Measurements from ENCODE around the gene GNAT2. TPM values are rescaled to one million over a fixed set of nuclear protein-coding genes. Genes with fewer than 3 reads are reported as not detected.
"Not testable (repeated sequence)": the region's sequence is repeated elsewhere in the genome, so short reads cannot be mapped to it uniquely, and the experiment has no call there.

The GNAT2 gene
- total RNA-seq, result not detected

DNA sequence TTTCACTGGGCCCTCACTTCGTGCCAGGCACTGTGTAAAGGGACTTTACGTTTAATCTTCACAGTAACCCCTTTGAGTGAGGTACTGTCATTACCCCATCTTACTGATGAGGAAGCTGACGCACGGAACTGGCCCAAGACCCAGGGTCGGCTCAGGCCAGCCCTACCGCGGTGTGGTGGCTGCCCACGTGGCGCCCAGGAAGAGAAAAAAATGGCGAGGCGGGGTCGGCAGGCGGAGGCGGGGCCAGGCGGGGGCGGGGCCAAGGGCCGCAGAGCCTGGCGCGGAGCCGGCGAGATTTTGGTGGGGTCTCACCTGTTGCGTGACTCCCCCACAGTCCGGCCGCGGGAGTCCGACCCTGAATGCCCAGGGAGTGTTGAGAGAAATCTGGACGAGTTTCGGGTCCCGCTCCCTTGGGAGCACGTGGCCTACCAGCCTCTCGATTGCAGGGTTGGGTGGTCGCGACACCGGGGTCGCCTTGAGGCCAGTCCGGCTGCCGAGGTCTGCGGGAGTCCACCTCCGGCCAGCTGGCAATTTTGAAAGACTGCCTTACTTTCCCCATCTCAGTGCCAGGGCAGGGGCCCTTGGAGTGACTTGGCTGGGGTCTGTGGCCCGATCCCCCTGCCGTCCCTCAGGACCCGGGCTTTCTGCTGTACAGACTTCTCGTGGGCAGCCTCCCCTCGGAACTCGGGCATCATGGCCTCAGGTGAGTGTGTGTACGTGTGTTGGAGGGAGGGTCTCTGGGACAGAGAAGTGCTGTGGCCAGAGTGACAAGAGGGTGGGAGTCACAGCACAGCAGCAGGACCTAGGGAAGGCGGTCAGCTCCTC is at the start of gene GNAT2, which contains the start of gene AMPD2:
TSS of gene GNAT2 (minus strand) at position 41 of the 825 bp plus-strand sequence. CDS start 6,746 bp downstream, outside the sequence.
TSS of gene AMPD2 (plus strand) at position 262 of the 825 bp plus-strand sequence. CDS start 1,339 bp downstream, outside the sequence.
- WGBS, 10 experiments, result 0 to 26% (median 4%) methylated on average over 1 to 22 of the region's 47 CpGs; no CpG with 5 or more reads in 3 of the 10 experiments
- in situ Hi-C loops (cut with MboI; ENCODE audit: low pct_unique_long_range_greater_than_20kb in 2 of 9, low sequenced_read_pairs in 9 of 9, unreplicated experiment in 9 of 9), result loop anchor here in 1 of 9 experiments (10.0 kb wide), 1 partner anchor 75 kb away; the partner anchor contains the start of gene GNAI3
- ATAC-seq (replicated peaks in 6 of 8), result peak; percentile 8 to 52 (median 45)
- Histone ChIP-seq H3K27ac (peak within 1 kb of the TSS; percentile 88 to 92), H3K4me3 (peak within 1 kb of the TSS; percentile 51 to 72 (median 66)), H3K4me1 (replicated peaks in 1 of 2) (peaks cover 62 to 66% of the 10 kb centered on the region in 2 donors)

DNA sequence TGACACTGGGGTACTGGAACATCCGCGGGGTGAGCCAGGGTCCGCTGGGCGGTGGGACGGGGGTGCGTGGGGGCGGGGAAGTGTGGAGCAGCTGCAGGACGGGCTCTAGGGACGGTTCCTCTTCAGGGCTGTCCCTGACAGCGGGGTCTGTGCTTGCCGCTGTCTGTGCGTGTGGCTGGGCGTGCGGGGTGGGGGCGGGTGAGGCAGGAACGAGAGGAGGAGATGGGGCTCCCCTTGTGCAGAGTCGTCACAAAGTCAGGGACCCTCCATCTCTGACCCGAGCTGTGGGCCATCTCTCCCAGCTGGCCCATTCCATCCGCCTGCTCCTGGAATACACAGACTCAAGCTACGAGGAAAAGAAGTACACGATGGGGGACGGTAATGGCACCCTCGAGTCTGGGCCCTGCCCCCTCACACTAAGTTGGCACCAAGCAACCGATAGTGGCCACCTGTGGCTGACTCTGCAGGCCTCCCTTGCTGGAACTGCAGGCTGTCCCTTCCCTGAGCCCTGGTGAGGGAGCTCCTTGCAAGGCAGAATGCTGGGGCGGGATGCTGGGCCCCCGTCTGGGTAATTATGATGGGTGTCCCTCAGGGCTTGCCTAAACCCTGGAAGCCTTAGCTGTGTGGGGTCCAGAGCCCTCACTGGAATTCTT is 48.8 kb upstream of the GNAT2 start:
- in situ Hi-C loops (cut with MboI; ENCODE audit: low pct_unique_long_range_greater_than_20kb in 2 of 9, low sequenced_read_pairs in 9 of 9, unreplicated experiment in 9 of 9), result loop anchor here in 1 of 9 experiments (25.0 kb wide), 1 partner anchor 94 kb away; the partner anchor contains the start of gene EPS8L3
- peak overlapping the region; percentile 29 to 45 (median 38) for H3K4me3 ChIP-seq
- peak in 6 of 8 experiments; percentile 7 to 69 (median 48) for ATAC-seq (replicated peaks in 6 of 8)
- H3K4me1 ChIP-seq (replicated peaks in 1 of 2), result peaks cover 6 to 9% of the 10 kb centered on the region in 2 donors
- 19 to 80% (median 20%) methylated on average over 1 to 7 of the region's 26 CpGs; no CpG with 5 or more reads in 7 of the 10 experiments for WGBS, 10 experiments
- H3K27ac ChIP-seq, result peak overlapping the region in 1 of 2 donors; percentile 15

GRCh38 chr1:109667452-109668122 is 48.2 kb upstream of the GNAT2 start, which contains the start of gene GSTM2:
TSS of gene GSTM2 (plus strand) at chr1:109668057. CDS start at chr1:109668116, 59 bp downstream.
- in situ Hi-C loops (cut with MboI; ENCODE audit: low pct_unique_long_range_greater_than_20kb in 2 of 9, low sequenced_read_pairs in 9 of 9, unreplicated experiment in 9 of 9), result loop anchor here in 1 of 9 experiments (25.0 kb wide), 1 partner anchor 95 kb away; the partner anchor contains the start of gene EPS8L3
- peaks cover 6 to 9% of the 10 kb centered on the region in 2 donors for H3K4me1 ChIP-seq (replicated peaks in 1 of 2)
- H3K4me3 ChIP-seq, result peak within 1 kb of the TSS; percentile 29 to 45 (median 38)
- WGBS, 10 experiments, result 12 to 100% (median 34%) methylated on average over 1 to 12 of the region's 22 CpGs; no CpG with 5 or more reads in 1 of the 10 experiments
- ATAC-seq (replicated peaks in 6 of 8), result peak; percentile 98 to 100 (median 99)
- H3K27ac ChIP-seq, result peak within 1 kb of the TSS in 1 of 2 donors; percentile 15

- 63 to 100% (median 95%) methylated on average over 1 of the region's 1 CpG; no CpG with 5 or more reads in 6 of the 10 experiments for WGBS, 10 experiments
- peaks cover 6 to 16% of the 10 kb centered on the region in 2 donors for H3K4me1 ChIP-seq (replicated peaks in 1 of 2)
- no peak overlapping the region for H3K27ac ChIP-seq
- H3K4me3 ChIP-seq, result no peak overlapping the region
- in situ Hi-C loops (cut with MboI; ENCODE audit: low pct_unique_long_range_greater_than_20kb in 2 of 9, low sequenced_read_pairs in 9 of 9, unreplicated experiment in 9 of 9), result loop anchor here in 1 of 9 experiments (25.0 kb wide), 1 partner anchor 98 kb away; the partner anchor contains the start of gene EPS8L3
- no peak for ATAC-seq (replicated peaks in 6 of 8)
These were observed 45.3 kb upstream of the GNAT2 start for GRCh38 chr1:109664671-109665070.

GRCh38 chr1:109661391-109661790 is 42.0 kb upstream of the GNAT2 start:
- Histone ChIP-seq H3K4me3 (no peak overlapping the region), H3K4me1 (replicated peaks in 1 of 2) (peaks cover 14 to 15% of the 10 kb centered on the region in 2 donors), H3K27ac (no peak overlapping the region)
- 67 to 74% (median 74%) methylated on average over 2 of the region's 2 CpGs; no CpG with 5 or more reads in 7 of the 10 experiments for WGBS, 10 experiments
- no peak for ATAC-seq (replicated peaks in 6 of 8)
- in situ Hi-C loops (cut with MboI; ENCODE audit: low pct_unique_long_range_greater_than_20kb in 2 of 9, low sequenced_read_pairs in 9 of 9, unreplicated experiment in 9 of 9), result loop anchor here in 1 of 9 experiments (25.0 kb wide), 1 partner anchor 101 kb away; the partner anchor contains the start of gene EPS8L3

GRCh38 chr1:109660691-109661026 is 41.2 kb upstream of the GNAT2 start:
- ATAC-seq (replicated peaks in 6 of 8); H3K4me3 ChIP-seq; H3K27ac ChIP-seq: not testable (repeated sequence)
- H3K4me1 ChIP-seq (replicated peaks in 1 of 2), result peaks cover 14 to 15% of the 10 kb centered on the region in 2 donors
- 60 to 86% (median 76%) methylated on average over 1 to 2 of the region's 4 CpGs; no CpG with 5 or more reads in 6 of the 10 experiments for WGBS, 10 experiments
- in situ Hi-C loops (cut with MboI; ENCODE audit: low pct_unique_long_range_greater_than_20kb in 2 of 9, low sequenced_read_pairs in 9 of 9, unreplicated experiment in 9 of 9), result loop anchor here in 1 of 9 experiments (25.0 kb wide), 1 partner anchor 102 kb away; the partner anchor contains the start of gene EPS8L3

- WGBS, 10 experiments, result 40 to 100% (median 65%) methylated on average over 1 to 5 of the region's 5 CpGs; no CpG with 5 or more reads in 4 of the 10 experiments
- Histone ChIP-seq H3K4me1 (replicated peaks in 1 of 2) (peaks cover 14 to 15% of the 10 kb centered on the region in 2 donors), H3K4me3 (no peak overlapping the region), H3K27ac (no peak overlapping the region)
- in situ Hi-C loops (cut with MboI; ENCODE audit: low pct_unique_long_range_greater_than_20kb in 2 of 9, low sequenced_read_pairs in 9 of 9, unreplicated experiment in 9 of 9), result loop anchor here in 2 of 9 experiments (10.0 to 25.0 kb wide), 2 partner anchors 102 to 325 kb away; partner anchors contain the start of genes AHCYL1 (in 1 of the 2) and EPS8L3 (in 1 of the 2)
- ATAC-seq (replicated peaks in 6 of 8), result peak in 1 of 8 experiments; percentile 12
These were observed 40.7 kb upstream of the GNAT2 start for GRCh38 chr1:109659997-109660690.

GRCh38 chr1:109659145-109659544 is 39.7 kb upstream of the GNAT2 start:
- no peak for ATAC-seq (replicated peaks in 6 of 8)
- Histone ChIP-seq H3K4me1 (replicated peaks in 1 of 2) (peaks cover 14 to 20% of the 10 kb centered on the region in 2 donors), H3K4me3 (no peak overlapping the region), H3K27ac (no peak overlapping the region)
- in situ Hi-C loops (cut with MboI; ENCODE audit: low pct_unique_long_range_greater_than_20kb in 2 of 9, low sequenced_read_pairs in 9 of 9, unreplicated experiment in 9 of 9), result loop anchor here in 2 of 9 experiments (10.0 to 25.0 kb wide), 2 partner anchors 103 to 326 kb away; partner anchors contain the start of genes AHCYL1 (in 1 of the 2) and EPS8L3 (in 1 of the 2)
- WGBS, 10 experiments, result 30 to 100% (median 100%) methylated on average over 1 to 2 of the region's 2 CpGs; no CpG with 5 or more reads in 3 of the 10 experiments

GRCh38 chr1:109658533-109659042 is 39.2 kb upstream of the GNAT2 start:
- no peak overlapping the region for H3K4me3 ChIP-seq
- 50 to 83% (median 51%) methylated on average over 1 to 3 of the region's 3 CpGs; no CpG with 5 or more reads in 7 of the 10 experiments for WGBS, 10 experiments
- no peak overlapping the region for H3K27ac ChIP-seq
- in situ Hi-C loops (cut with MboI; ENCODE audit: low pct_unique_long_range_greater_than_20kb in 2 of 9, low sequenced_read_pairs in 9 of 9, unreplicated experiment in 9 of 9), result loop anchor here in 2 of 9 experiments (10.0 to 25.0 kb wide), 2 partner anchors 104 to 326 kb away; partner anchors contain the start of genes AHCYL1 (in 1 of the 2) and EPS8L3 (in 1 of the 2)
- peaks cover 16 to 22% of the 10 kb centered on the region in 2 donors for H3K4me1 ChIP-seq (replicated peaks in 1 of 2)
- peak in 2 of 8 experiments; percentile 5 to 15 for ATAC-seq (replicated peaks in 6 of 8)

DNA sequence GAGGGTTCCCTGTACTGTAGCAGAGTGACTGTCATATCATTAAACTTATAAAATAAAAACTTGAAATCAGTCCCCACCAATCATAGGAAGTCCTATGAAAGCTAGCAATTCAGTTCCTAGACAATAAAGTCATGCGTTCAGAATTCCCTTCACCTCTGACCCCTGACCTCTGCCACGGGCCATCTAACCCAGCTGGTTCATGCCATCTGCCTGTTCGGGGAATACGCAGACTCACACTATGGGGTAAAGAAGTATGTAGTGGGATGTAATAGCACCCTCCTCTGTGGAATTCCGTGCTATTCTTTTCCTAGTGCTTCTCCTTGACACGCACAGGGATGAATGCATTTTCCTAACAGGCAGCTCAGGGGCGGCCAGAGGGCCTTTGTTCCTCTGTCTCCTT is 38.6 kb upstream of the GNAT2 start:
- no peak overlapping the region for H3K27ac ChIP-seq
- no peak overlapping the region for H3K4me3 ChIP-seq
- H3K4me1 ChIP-seq (replicated peaks in 1 of 2), result peaks cover 19 to 28% of the 10 kb centered on the region in 2 donors
- WGBS, 10 experiments, result 40 to 94% (median 73%) methylated on average over 1 to 7 of the region's 7 CpGs; no CpG with 5 or more reads in 2 of the 10 experiments
- in situ Hi-C loops (cut with MboI; ENCODE audit: low pct_unique_long_range_greater_than_20kb in 2 of 9, low sequenced_read_pairs in 9 of 9, unreplicated experiment in 9 of 9), result loop anchor here in 2 of 9 experiments (10.0 to 25.0 kb wide), 2 partner anchors 104 to 327 kb away; partner anchors contain the start of genes AHCYL1 (in 1 of the 2) and EPS8L3 (in 1 of the 2)
- ATAC-seq (replicated peaks in 6 of 8), result no peak

DNA sequence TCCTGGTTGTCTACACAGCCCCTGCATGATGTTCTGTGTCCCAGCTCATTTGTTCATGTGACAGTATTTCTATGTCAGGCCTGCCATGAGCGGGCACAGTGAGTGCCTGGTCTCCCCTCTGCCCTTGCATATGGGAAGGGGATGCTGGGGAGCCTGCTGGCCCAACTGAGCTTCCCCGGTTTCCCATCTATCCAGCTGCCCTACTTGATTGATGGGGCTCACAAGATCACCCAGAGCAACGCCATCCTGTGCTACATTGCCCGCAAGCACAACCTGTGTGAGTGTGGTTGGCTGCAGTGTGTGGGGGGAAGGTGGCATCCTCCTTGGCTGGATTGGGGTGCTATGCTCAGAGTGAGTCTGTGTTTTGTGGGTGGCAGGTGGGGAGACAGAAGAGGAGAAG is 38.0 kb upstream of the GNAT2 start:
- no peak for ATAC-seq (replicated peaks in 6 of 8)
- WGBS, 10 experiments, result 65 to 94% (median 80%) methylated on average over 1 to 3 of the region's 4 CpGs; no CpG with 5 or more reads in 6 of the 10 experiments
- H3K4me1 ChIP-seq (replicated peaks in 1 of 2), result peaks cover 19 to 34% of the 10 kb centered on the region in 2 donors
- no peak overlapping the region for H3K4me3 ChIP-seq
- in situ Hi-C loops (cut with MboI; ENCODE audit: low pct_unique_long_range_greater_than_20kb in 2 of 9, low sequenced_read_pairs in 9 of 9, unreplicated experiment in 9 of 9), result loop anchor here in 2 of 9 experiments (10.0 to 25.0 kb wide), 2 partner anchors 105 to 327 kb away; partner anchors contain the start of genes AHCYL1 (in 1 of the 2) and EPS8L3 (in 1 of the 2)
- H3K27ac ChIP-seq, result no peak overlapping the region

Measured in motor neuron (in vitro differentiated cells).